IPS-18a (cell line): Measurements from ENCODE around the gene HGS.

ENCODE experiments used
- H3K27ac ChIP-seq: one replicate; pipeline ENCODE4 v1.5.1; 2013; ENCODE audit warnings: low read length
- H3K27me3 ChIP-seq: one replicate; pipeline ENCODE4 v1.6.1; 2013; ENCODE audit warnings: mild to moderate bottlenecking, low read length; ENCODE audit not compliant: control insufficient read depth, insufficient read depth
- H3K36me3 ChIP-seq: one replicate; pipeline ENCODE4 v1.6.1; 2013; ENCODE audit warnings: low read depth, low read length; ENCODE audit not compliant: control insufficient read depth
- H3K4me1 ChIP-seq: one replicate; pipeline ENCODE4 v1.6.1; 2013; ENCODE audit warnings: low read depth, low read length; ENCODE audit not compliant: control insufficient read depth
- H3K4me3 ChIP-seq: one replicate; pipeline ENCODE4 v1.5.1; 2013; ENCODE audit warnings: low read length
- H3K9ac ChIP-seq: one replicate; pipeline ENCODE4 v1.6.1; 2013; ENCODE audit warnings: mild to moderate bottlenecking, low read length, moderate library complexity
- H3K9me3 ChIP-seq: one replicate; pipeline ENCODE4 v1.6.1; 2013; ENCODE audit warnings: low read depth, low read length; ENCODE audit not compliant: control insufficient read depth

The HGS gene

GRCh38 chr17:81676906-81677305, 6.9 kb upstream of the HGS start:
- H3K9ac ChIP-seq, result no peak overlapping the region
- no peak overlapping the region for H3K4me3 ChIP-seq
- H3K9me3 ChIP-seq, result no peaks in the 10 kb centered on the region
- H3K4me1 ChIP-seq, result no peaks in the 10 kb centered on the region
- H3K27ac ChIP-seq, result no peak overlapping the region
- no peaks in the 10 kb centered on the region for H3K27me3 ChIP-seq
- peaks cover 21% of the 10 kb centered on the region for H3K36me3 ChIP-seq

DNA sequence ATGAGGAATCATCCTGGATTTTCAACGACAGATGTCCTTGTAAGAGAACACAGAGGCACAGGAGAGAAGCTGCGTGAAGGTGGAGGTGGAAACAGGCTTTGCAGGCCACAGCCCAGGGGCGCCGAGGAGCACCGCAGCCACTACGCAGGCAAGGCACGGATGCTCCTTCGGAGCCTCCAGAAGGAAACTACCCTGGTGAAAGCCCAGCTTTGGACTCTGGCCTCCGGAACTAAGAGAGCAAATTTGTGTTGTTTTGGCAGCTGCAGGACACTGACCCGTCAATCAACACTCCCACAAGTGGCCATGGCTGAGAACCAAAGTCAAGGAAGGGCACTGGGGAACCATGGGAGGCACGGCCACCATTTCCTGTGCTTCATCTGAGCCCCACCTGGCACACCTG, 3.7 kb upstream of the HGS start:
- no peak overlapping the region for H3K4me3 ChIP-seq
- no peaks in the 10 kb centered on the region for H3K9me3 ChIP-seq
- H3K4me1 ChIP-seq, result peaks cover 9% of the 10 kb centered on the region
- H3K9ac ChIP-seq, result no peak overlapping the region
- H3K27ac ChIP-seq, result no peak overlapping the region
- H3K36me3 ChIP-seq, result no peaks in the 10 kb centered on the region
- H3K27me3 ChIP-seq, result no peaks in the 10 kb centered on the region

GRCh38 chr17:81681672-81682071, 2.1 kb upstream of the HGS start:
- H3K9ac ChIP-seq, result no peak overlapping the region
- no peaks in the 10 kb centered on the region for H3K9me3 ChIP-seq
- peaks cover 9% of the 10 kb centered on the region for H3K36me3 ChIP-seq
- no peak overlapping the region for H3K4me3 ChIP-seq
- H3K4me1 ChIP-seq, result peaks cover 9% of the 10 kb centered on the region
- H3K27ac ChIP-seq, result no peak overlapping the region
- H3K27me3 ChIP-seq, result no peaks in the 10 kb centered on the region

DNA sequence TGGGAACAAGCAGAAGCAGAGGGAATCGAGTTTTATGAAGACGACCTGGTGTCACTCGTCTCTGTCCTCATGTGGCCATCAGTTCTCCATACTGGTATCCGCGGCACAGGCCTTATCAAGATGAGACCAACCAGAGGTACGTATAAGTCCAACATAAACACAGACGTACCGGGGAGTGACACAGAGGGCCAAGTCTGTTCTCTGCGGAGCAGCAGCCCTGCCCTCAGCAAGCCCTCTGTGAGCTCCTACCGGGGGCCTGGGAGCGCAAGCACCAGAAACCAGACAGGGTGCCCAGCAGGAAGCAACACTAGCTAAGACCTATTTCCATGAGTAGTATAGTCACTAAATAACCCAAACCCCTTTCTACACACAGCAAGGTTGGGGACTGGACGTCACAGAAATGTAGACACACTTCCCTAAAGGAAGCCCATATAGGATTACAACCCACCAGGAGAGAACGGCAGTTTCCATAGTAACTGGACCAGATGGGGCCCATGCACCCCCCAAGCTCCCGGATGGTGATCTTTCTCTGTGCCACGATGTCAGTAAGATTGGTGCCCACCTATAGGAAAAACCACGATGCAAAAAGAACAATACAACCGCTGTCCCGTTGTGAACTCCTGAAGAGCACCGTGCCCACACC, 1.1 kb upstream of the HGS start:
- Histone ChIP-seq H3K4me1 (peaks cover 9% of the 10 kb centered on the region), H3K36me3 (peaks cover 20% of the 10 kb centered on the region), H3K4me3 (peak overlapping the region; percentile 91), H3K9me3 (no peaks in the 10 kb centered on the region), H3K27ac (peak overlapping the region; percentile 53), H3K27me3 (no peaks in the 10 kb centered on the region), H3K9ac (peak overlapping the region; percentile 91)

DNA sequence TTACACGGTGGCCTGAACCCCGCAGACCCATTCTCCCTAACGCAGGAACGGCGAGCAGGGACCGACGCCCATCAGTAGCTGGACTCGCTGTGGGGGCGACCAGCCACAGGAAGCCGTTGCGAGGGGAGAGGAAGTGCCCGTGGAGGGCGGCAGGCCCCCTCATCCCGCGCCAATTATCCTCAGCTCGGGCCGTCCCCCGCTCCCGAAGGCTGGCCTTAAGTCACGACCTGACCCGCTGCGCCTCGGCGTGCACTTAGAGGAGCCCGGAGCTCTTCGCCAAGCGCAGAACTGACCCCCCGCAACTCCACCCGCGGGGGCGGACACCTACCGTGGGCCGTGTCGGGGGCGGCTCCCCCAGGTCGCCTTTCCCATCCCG, 615 bp upstream of the HGS start:
- Histone ChIP-seq H3K27ac (peak overlapping the region; percentile 53), H3K36me3 (peaks cover 21% of the 10 kb centered on the region), H3K4me1 (peaks cover 9% of the 10 kb centered on the region), H3K9ac (peak overlapping the region; percentile 91), H3K27me3 (no peaks in the 10 kb centered on the region), H3K9me3 (no peaks in the 10 kb centered on the region), H3K4me3 (peak overlapping the region; percentile 91)

DNA sequence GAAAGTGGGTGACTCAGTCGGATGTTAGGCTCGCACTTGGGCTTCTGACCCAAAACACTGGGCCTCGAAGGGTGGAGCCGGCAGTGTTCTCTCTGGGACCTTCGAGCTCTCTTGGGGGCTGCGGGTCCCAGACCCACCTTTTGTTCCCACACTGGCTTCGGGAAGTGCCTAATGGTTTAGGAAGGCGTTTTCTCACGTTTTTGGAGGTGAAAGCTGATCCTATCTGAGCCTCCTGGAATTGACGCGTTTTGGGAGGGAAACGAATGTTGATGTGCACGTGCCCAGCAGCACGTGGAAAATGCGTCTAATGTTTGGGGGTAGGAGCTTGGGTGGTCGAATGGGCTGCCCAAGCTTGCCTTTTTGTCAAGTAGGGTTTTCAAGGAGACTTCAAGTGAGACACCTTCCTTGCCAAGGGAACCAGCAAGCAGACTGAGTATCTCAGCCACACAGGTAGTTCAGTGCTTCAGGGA, 666 bp downstream of the HGS start:
- Histone ChIP-seq H3K4me3 (peak overlapping the region; percentile 91), H3K9ac (peak overlapping the region; percentile 77), H3K27me3 (no peaks in the 10 kb centered on the region), H3K27ac (no peak overlapping the region), H3K36me3 (peaks cover 27% of the 10 kb centered on the region), H3K9me3 (no peaks in the 10 kb centered on the region), H3K4me1 (peaks cover 9% of the 10 kb centered on the region)

GRCh38 chr17:81685108-81685507, 1.3 kb downstream of the HGS start:
- H3K27me3 ChIP-seq, result no peaks in the 10 kb centered on the region
- H3K36me3 ChIP-seq, result peaks cover 27% of the 10 kb centered on the region
- peaks cover 9% of the 10 kb centered on the region for H3K4me1 ChIP-seq
- H3K9ac ChIP-seq, result peak overlapping the region; percentile 77
- H3K9me3 ChIP-seq, result no peaks in the 10 kb centered on the region
- H3K27ac ChIP-seq, result no peak overlapping the region
- H3K4me3 ChIP-seq, result peak overlapping the region; percentile 91

- Histone ChIP-seq H3K27me3 (no peaks in the 10 kb centered on the region), H3K27ac (no peak overlapping the region), H3K4me1 (peaks cover 9% of the 10 kb centered on the region), H3K4me3 (no peak overlapping the region), H3K9me3 (no peaks in the 10 kb centered on the region), H3K36me3 (peaks cover 34% of the 10 kb centered on the region), H3K9ac (no peak overlapping the region)
These were observed 2.8 kb downstream of the HGS start for GRCh38 chr17:81686614-81687013.

DNA sequence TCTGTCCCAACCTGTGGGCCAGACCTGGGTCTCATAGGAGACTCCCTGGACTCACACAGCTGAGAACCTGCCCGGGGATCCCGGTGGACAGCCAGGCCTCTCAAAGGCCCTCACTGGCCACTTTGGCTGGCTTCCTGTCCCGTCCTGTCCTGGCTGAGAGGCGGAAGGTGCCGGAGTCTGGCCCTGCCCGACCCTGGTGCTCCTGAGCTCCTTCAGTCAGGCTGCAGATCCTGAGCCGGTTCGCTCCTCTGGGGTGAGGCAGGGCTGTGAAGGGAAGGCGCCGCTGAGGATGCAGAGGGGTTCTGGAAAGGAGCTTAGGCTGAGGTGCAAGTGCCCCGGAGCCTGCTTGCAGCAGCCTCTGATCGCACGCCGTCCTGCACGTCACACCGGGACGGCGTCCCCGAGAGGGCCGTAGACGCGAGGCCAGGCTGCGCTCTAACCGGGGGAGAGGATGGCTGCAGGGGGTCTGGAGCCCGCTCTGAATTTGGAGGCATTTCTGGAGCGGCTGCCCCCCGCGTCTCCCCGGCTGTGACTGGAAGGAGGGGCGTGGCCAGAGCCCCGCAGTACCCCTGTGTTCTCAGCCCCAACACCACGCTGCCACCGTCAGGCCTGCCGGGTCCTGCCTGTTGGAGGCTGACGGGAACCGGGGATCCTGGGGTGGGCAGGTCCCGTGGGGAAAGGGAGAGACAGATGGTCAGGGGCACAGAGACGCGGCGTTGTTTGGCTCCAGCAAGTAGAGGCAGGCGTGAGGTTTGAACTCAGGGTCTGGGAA, 4.1 kb downstream of the HGS start:
- no peak overlapping the region for H3K27ac ChIP-seq
- no peak overlapping the region for H3K9ac ChIP-seq
- H3K27me3 ChIP-seq, result no peaks in the 10 kb centered on the region
- H3K36me3 ChIP-seq, result peaks cover 43% of the 10 kb centered on the region
- H3K4me3 ChIP-seq, result no peak overlapping the region
- no peaks in the 10 kb centered on the region for H3K9me3 ChIP-seq
- H3K4me1 ChIP-seq, result peaks cover 7% of the 10 kb centered on the region

DNA sequence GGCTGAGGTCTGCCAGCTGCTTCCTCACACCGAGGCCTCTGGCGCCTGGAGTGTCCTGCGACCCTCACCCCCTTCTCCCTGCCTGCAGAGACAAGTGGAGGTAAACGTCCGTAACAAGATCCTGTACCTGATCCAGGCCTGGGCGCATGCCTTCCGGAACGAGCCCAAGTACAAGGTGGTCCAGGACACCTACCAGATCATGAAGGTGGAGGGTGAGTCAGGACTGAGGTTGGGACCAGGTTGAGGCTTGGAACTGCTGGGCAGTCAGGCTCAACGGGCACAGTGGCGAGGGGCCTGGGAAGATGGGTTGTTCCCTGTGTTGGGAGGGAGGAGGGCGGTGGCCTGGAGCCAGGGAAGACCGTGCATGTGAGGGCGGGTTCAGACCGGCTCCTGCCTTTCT, 4.8 kb downstream of the HGS start:
- H3K4me1 ChIP-seq, result peaks cover 7% of the 10 kb centered on the region
- H3K9me3 ChIP-seq, result no peaks in the 10 kb centered on the region
- no peaks in the 10 kb centered on the region for H3K27me3 ChIP-seq
- H3K4me3 ChIP-seq, result no peak overlapping the region
- peaks cover 43% of the 10 kb centered on the region for H3K36me3 ChIP-seq
- H3K27ac ChIP-seq, result no peak overlapping the region
- no peak overlapping the region for H3K9ac ChIP-seq

GRCh38 chr17:81690066-81690465, 6.3 kb downstream of the HGS start:
- Histone ChIP-seq H3K4me1 (no peaks in the 10 kb centered on the region), H3K27me3 (no peaks in the 10 kb centered on the region)

GRCh38 chr17:81690549-81690948, 6.7 kb downstream of the HGS start:
- Histone ChIP-seq H3K27me3 (no peaks in the 10 kb centered on the region), H3K4me3 (no peak overlapping the region), H3K27ac (no peak overlapping the region), H3K9me3 (no peaks in the 10 kb centered on the region), H3K4me1 (no peaks in the 10 kb centered on the region), H3K36me3 (peaks cover 58% of the 10 kb centered on the region), H3K9ac (no peak overlapping the region)

More at GRCh38 chr17:81690066-81690465, 6.3 kb downstream of the HGS start:
- peaks cover 54% of the 10 kb centered on the region for H3K36me3 ChIP-seq
- no peaks in the 10 kb centered on the region for H3K9me3 ChIP-seq
- H3K4me3 ChIP-seq, result no peak overlapping the region
- H3K27ac ChIP-seq, result no peak overlapping the region
- no peak overlapping the region for H3K9ac ChIP-seq
